DMS153 treated with DMSO at 0.1 percent for 48 hours (cell line): ENCODE data around the gene IL1RN.
"Not testable (repeated sequence)": the region's sequence is repeated elsewhere in the genome, so short reads cannot be mapped to it uniquely, and the experiment has no call there.

Source experiments
- DNase-seq: peaks from one replicate; lab custom pipeline; 2025; ENCODE audit not compliant: unreplicated experiment; lab: John Stamatoyannopoulos, UW

IL1RN gene

DNA sequence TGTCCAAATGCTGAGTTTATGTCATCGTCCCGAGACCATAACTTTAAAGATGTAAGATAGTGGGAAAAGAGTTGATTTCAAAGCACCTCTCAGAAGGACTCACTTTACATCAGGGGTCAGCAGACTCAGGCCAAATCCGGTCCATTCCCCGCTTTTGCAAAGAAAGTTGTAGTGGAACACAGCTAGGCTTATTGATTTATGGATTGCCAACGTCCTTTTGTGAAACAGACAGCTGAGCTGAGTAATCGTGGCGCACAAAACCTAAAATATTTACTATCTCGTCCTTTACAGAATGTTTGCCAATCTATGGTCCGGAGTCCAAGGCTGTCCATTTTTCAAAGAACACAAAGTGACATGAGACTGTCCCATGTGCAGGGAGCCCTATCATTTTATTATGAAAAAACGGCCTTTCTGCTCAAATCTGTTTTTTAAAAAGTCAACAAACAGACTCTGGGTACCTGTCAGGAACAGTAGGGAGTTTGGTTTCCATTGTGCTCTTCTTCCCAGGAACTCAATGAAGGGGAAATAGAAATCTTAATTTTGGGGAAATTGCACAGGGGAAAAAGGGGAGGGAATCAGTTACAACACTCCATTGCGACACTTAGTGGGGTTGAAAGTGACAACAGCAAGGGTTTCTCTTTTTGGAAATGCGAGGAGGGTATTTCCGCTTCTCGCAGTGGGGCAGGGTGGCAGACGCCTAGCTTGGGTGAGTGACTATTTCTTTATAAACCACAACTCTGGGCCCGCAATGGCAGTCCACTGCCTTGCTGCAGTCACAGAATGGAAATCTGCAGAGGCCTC lies at the start of gene IL1RN:
TSS of gene IL1RN (plus strand) at position 754 of the 801 bp plus-strand sequence. CDS start at position 781, 27 bp downstream.
- DNase-seq, result no peak

DNA sequence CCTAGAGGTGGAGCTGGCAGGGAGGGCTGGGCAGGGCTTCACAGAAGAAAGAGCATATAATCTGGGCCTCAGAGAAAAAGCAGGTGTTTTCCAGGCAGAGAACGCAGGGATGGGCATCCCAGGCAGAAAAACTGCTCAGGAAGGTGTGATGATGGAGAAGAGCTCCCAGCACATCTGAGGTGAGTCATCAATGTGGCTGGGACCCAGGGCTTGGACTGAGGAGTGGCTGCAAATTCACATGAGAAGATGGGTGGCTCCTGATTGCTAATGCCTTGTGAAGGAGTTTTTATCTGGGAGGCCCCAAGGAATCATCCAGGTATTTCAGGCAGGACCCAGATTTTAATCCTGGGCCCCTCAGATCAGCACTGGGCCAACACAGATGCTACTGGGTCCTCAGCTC lies 49.5 kb upstream of the IL1RN start:
- no peak for DNase-seq

DNA sequence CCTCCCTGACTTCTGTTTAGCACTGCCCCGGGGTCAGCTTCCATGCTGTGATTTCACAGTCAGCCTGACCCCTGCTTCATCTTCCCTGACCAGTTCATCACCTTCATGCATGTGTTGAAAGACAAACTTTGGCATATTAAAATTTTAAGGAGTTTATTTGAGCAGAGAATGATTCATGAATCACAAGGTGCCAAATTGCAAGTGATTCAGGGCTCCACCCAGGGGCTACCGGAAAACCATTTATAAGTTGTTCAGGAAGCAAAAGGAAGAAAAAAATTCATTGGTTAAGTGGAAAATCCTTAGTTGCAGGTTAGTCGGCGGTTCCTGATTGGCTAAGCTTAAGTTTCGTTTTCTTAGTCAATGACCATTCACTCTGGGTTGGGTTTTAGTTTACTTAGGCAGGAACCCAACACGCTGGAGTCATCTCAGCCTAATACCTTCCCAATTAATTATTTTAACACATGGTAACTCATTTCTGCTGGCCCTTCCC lies 49.0 kb upstream of the IL1RN start:
- DNase-seq, result no peak

GRCh38 chr2:113079131-113079530 lies 48.3 kb upstream of the IL1RN start:
- DNase-seq, result no peak

GRCh38 chr2:113080134-113080533 lies 47.3 kb upstream of the IL1RN start:
- DNase-seq, result no peak

DNA sequence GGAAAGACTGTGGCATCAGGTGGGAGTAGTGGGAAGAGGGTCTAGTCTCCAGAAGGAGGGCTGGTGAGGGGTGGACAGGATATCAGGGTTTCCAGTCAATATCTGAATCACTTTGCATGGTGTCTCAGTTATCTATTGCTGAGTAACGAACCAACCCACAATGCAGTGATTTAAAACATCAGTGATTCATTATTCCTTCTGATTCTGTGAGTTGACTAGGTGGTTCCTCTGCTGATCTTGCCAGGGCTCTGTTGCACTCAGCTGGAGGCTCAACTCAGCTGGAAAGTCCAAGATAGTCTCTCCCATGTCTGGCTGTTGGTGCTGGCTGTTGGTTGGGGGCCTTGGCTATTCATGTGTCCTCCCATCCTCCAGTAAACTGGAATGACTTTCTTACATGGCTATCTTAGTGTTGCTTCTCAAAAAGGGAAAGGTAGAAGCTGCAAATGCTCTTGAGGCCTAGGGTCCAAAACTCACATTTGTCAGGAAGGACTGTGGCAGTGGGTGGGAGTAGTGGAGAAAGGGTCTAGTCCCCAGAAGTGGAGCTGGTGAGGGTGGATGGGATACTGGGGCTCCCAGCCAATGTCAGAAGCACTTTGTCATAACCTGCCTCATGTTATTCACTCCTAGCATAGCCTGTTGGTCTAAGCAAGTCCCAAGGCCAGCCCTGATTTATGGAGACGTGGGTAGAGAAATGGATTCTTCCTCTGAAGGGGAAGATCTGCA lies 45.7 kb upstream of the IL1RN start:
- no peak for DNase-seq

- no peak for DNase-seq
These were observed 44.1 kb upstream of the IL1RN start for GRCh38 chr2:113083296-113083695.

DNA sequence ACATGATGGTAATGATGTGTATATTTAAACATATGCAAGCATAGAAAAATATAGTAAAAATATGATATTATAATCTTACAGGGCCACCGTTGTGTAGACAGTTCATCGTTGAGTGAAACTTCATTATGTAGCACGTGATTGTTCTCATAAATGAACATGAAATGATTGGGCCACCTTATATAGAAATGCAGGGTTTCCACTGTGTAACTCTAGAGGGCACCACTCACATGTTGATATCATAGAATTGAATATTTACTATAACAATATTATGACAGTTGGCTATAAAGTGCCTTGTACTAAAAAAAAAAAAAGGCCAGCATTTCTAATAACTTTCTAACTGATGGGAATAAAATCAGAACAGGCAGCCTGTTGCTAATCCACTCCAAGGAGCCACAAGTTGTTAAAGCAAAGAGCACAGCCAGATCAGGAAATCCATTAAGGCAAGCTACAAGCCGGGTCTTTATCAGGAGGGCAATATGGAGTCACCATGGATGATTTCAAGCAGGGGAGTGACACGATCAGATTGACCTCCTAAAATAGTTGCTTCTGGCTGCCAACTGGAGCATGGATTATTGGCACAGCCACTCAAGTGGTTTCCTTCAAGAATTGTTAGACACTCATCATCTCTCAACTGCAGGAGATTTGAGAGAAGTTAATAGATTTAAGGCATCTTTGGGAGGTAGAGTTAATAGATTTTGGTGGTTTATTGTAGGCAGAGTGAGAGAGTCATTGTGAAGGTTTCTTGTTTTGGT lies 43.0 kb upstream of the IL1RN start:
- no peak for DNase-seq

DNA sequence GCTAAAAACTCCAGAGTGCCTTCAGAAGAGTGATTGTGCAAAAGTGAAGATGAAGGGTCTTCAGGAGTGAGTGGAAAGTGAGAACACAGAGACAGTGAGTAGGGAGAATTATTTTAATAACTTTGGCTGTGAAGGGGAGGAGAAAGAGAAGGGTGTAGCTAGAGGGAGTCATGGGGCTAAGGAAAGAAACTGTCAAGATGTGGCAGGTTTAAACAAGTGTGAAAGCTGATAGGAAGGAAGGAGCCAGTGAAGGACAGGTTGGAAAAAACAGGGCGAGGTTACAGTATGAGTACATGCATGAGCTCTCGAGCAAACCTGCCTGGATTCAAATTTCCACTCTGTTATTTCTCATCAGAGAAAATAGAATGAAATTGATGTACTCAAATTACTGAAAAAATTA lies 41.9 kb upstream of the IL1RN start:
- no peak for DNase-seq

GRCh38 chr2:113088213-113088992 lies 39.0 kb upstream of the IL1RN start:
- DNase-seq, result no peak

DNA sequence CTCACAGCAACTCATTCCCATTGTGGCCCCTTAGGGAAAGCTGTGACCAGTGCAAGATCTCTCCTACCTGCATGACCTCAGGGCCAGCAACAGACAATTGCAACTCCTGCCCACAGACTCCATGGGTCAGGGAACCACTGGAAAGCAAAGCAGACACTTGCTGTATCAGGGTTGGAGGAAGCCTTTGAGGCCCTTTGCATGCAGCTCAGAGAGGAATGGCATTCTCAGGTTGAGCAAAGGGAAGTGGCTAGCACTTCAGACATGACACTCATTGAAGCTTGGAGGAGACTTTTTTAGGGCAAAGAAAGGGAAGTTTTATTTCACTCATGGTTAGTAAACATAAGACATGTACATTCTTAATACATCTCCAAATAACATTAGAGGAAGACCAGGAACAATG lies 37.5 kb upstream of the IL1RN start:
- no peak for DNase-seq

- no peak for DNase-seq
These were observed 36.0 kb upstream of the IL1RN start for GRCh38 chr2:113091231-113091896.

DNA sequence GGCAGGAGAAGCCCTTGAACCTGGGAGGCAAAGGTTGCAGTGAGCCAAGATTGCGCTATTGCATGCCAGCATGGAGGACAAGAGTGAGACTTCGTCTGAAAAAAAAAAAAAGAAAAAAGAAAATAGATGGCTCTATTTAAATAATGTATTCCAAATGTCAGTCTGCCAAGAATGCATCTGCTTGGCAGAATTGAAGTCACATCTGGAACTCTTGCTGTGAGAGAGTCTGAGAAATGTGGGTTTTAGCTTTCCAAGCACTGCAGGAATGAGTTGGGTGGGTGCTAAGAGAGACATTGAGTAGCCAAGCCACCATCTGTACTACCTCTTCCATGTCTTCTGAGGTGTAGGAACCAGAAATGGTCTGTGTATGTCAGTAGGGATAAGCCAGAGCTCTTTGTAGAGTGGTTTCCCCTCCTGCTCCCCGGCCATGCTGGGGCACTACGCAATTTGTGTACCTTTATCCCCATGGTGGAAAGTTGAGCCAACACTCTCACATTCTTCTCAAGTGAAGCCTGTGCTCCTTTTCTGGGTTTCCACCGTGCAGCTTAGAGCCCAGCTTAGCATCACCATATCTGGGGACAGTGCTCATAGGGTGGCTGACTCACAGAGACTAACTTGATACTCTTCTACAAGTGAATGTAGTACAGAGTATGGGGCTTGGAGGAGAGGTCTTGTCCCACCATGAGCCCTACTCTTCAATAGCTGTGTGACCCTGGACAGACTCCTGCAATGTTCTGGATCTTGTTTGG lies 34.4 kb upstream of the IL1RN start:
- no peak for DNase-seq

GRCh38 chr2:113093613-113093977 lies 33.8 kb upstream of the IL1RN start:
- DNase-seq, result no peak

DNA sequence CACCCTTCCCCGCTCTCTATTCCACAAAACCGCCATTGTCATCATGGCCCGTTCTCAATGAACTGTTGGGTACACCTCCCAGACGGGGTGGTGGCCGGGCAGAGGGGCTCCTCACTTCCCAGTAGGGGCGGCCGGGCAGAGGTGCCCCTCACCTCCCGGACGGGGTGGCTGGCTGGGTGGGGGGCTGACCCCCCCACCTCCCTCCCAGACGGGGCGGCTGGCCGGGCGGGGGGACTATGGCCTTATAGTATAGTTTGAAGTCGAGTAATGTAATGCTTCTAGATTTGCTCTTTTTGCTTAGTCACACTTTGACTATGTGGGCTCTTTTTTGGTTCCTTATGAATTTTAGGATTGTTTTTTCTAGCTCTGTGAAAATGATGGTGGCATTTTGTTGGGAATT lies 31.1 kb upstream of the IL1RN start:
- not testable (repeated sequence) for DNase-seq

GRCh38 chr2:113096842-113097618 lies 30.4 kb upstream of the IL1RN start:
- DNase-seq, result not testable (repeated sequence)

- DNase-seq, result no peak
These were observed 29.4 kb upstream of the IL1RN start for GRCh38 chr2:113098041-113098440.

GRCh38 chr2:113098532-113098931 lies 28.9 kb upstream of the IL1RN start:
- DNase-seq, result no peak

GRCh38 chr2:113102133-113102532 lies 25.3 kb upstream of the IL1RN start:
- DNase-seq, result no peak
